Upper lobe of left lung (tissue), 6 donors: Measurements from ENCODE around the gene SF3B6. TPM values are rescaled to one million over a fixed set of nuclear protein-coding genes. Genes with fewer than 3 reads are reported as not detected.

ENCODE experiments used
- ATAC-seq, 2 donors: fragments of 200-7000 bp; cut with Tn5 transposase; one replicate each; pipeline ENCODE4 v1.9.1; 2022; ENCODE audit warnings: mild to moderate bottlenecking in 2 of 2, moderate library complexity in 2 of 2; ENCODE audit not compliant: low FRiP score in 2 of 2
- DNase-seq, 2 donors: peaks; one replicate each; pipeline ENCODE4 v3.0.0-alpha.2; 2019 to 2020
- H3K27ac ChIP-seq, 4 donors: fragments of 200-600 bp; sonication (generic); one replicate each; pipeline ENCODE4 v1.5.1; 2016 to 2019
- H3K27me3 ChIP-seq, 4 donors: fragments of 200-600 bp; sonication (generic); one replicate each; pipeline ENCODE4 v1.5.1; 2017 to 2019
- H3K36me3 ChIP-seq, 4 donors: fragments of 200-600 bp; sonication (generic); one replicate each; pipeline ENCODE4 v1.5.1; 2016 to 2019
- H3K4me1 ChIP-seq, 4 donors: fragments of 200-600 bp; sonication (generic); one replicate each; pipeline ENCODE4 v1.5.1; 2018 to 2019
- H3K4me3 ChIP-seq, 4 donors: fragments of 200-600 bp; sonication (generic); one replicate each; pipeline ENCODE4 v1.5.1; 2017 to 2019; ENCODE audit warnings: mild to moderate bottlenecking in 2 of 4, moderate library complexity in 1 of 4
- H3K9me3 ChIP-seq, 4 donors: fragments of 200-600 bp; sonication (generic); one replicate each; pipeline ENCODE4 v1.5.1; 2018 to 2019
- EP300 ChIP-seq, 4 donors: sonication (generic); formaldehyde crosslinking; IDR thresholded peaks; one replicate each; pipeline ENCODE4 v1.5.1; 2017; ENCODE audit warnings: antibody characterized with exemption in 4 of 4, control low read depth in 2 of 4
- POLR2A ChIP-seq, 4 donors: fragments of 450-650 bp; IDR thresholded peaks; one replicate each; pipeline ENCODE4 v1.5.1; 2016 to 2017; ENCODE audit warnings: antibody characterized with exemption in 4 of 4, mild to moderate bottlenecking in 2 of 4
- POLR2AphosphoS5 ChIP-seq, 2 donors: sonication (generic); formaldehyde crosslinking; IDR thresholded peaks; one replicate each; pipeline ENCODE4 v1.5.1; 2017; ENCODE audit warnings: antibody characterized with exemption in 2 of 2
- whole genome bisulfite sequencing, 2 donors: methylation state at CpG; one replicate each; pipeline ENCODE4 v1.1.5; 2017 to 2018; 5-methylcytosine and 5-hydroxymethylcytosine counted together
- total RNA-seq, 6 donors: library from RNA; depleted of rRNA in 4 of 6; stranded (reverse); fragments of >200 nt in 4 of 6; gene quantifications; one replicate each; pipeline versions ENCODE4 v1.1.0 to v1.2.1, GENCODE V29; 2016 to 2021
- TF ChIP-seq, protein P1 (sequence below), 6 experiments: fragments of 450-650 bp in 4 of 6; fragments of 200-600 bp in 2 of 6; sonication (generic) in 2 of 6; IDR thresholded peaks; one replicate each; pipeline ENCODE4 v1.5.1; 2016 to 2019; ENCODE audit warnings: antibody characterized with exemption in 6 of 6
- donor health status: DM: no; HTN: no; CAD: no; lungs with moderate emphysema.
- donor health status: DM: no; HTN: yes; CAD: no; lungs with severe emphysema.

SF3B6 gene
- total RNA-seq, 6 donors from 2014 or later, result 38.8 to 93.7 (median 64.7) TPM

DNA sequence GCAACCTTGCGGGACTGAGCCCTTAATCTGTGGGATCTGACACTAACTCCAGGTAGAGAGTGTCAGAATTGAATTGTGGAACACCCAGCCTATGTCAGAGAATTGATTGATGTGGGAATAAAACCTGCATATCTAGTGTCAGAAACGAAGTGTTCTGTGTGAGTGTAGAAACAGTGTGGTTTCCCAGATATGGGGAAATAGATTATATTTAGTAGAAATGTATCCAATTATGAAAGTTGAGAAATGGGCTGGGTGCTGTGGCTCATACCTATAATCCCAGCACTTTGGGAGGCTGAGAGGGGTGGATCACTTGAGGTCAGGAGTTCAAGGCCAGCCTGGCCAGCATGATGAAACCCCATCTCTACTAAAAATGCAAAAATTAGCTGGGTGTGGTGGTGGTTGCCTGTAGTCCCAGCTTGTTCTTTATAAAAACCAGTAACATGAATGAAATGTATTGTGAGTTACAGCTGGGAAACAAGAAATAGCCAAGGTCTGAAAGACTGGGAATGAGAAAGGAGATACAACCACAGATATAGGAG is 12.8 kb upstream of the SF3B6 start:
- H3K4me1 ChIP-seq, result peaks cover 6 to 8% (median 7%) of the 10 kb centered on the region in 4 donors
- H3K36me3 ChIP-seq, result peaks cover 0 to 23% (median 2%) of the 10 kb centered on the region in 4 donors
- no peaks in the 10 kb centered on the region for H3K27me3 ChIP-seq
- WGBS, 2 donors, result 45 to 83% methylated on average over 2 of the region's 2 CpGs
- H3K9me3 ChIP-seq, result no peaks in the 10 kb centered on the region
- no peak overlapping the region for H3K27ac ChIP-seq
- ATAC-seq (no peak), DNase-seq (no peak)
- TF ChIP-seq POLR2A (IDR thresholded peaks at IDR 0.05) (no peak), EP300 (IDR thresholded peaks at IDR 0.05) (no peak), POLR2AphosphoS5 (IDR thresholded peaks at IDR 0.05) (no peak)
- TF ChIP-seq, protein P1, sequence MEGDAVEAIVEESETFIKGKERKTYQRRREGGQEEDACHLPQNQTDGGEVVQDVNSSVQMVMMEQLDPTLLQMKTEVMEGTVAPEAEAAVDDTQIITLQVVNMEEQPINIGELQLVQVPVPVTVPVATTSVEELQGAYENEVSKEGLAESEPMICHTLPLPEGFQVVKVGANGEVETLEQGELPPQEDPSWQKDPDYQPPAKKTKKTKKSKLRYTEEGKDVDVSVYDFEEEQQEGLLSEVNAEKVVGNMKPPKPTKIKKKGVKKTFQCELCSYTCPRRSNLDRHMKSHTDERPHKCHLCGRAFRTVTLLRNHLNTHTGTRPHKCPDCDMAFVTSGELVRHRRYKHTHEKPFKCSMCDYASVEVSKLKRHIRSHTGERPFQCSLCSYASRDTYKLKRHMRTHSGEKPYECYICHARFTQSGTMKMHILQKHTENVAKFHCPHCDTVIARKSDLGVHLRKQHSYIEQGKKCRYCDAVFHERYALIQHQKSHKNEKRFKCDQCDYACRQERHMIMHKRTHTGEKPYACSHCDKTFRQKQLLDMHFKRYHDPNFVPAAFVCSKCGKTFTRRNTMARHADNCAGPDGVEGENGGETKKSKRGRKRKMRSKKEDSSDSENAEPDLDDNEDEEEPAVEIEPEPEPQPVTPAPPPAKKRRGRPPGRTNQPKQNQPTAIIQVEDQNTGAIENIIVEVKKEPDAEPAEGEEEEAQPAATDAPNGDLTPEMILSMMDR (IDR thresholded peaks at IDR 0.05), result no peak
- H3K4me3 ChIP-seq, result no peak overlapping the region

DNA sequence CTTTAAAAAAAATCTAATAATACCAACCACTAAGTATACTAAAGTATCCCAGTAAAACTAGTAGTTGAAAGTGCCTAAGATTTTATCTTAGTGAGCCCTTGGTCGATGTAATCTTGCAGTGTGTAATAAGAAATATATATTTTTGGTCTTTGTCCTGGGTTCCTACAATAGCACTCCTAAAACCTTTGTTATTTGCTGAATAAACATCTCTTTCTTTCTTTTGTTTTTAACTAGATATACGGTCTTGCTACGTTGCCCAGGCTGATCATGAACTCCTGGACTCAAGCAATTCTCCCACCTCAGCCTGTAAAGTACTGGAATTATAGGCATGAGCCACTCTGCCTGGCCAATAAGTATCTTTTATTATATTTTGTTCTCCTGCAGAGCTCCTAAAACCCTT is 10.9 kb upstream of the SF3B6 start:
- TF ChIP-seq EP300 (IDR thresholded peaks at IDR 0.05) (no peak), POLR2A (IDR thresholded peaks at IDR 0.05) (no peak), POLR2AphosphoS5 (IDR thresholded peaks at IDR 0.05) (no peak)
- TF ChIP-seq, protein P1 (IDR thresholded peaks at IDR 0.05), result no peak
- peaks cover 0 to 30% (median 8%) of the 10 kb centered on the region in 4 donors for H3K36me3 ChIP-seq
- no peak for DNase-seq
- no peaks in the 10 kb centered on the region for H3K27me3 ChIP-seq
- H3K4me3 ChIP-seq, result no peak overlapping the region
- H3K4me1 ChIP-seq, result peaks cover 19 to 24% (median 22%) of the 10 kb centered on the region in 4 donors
- H3K27ac ChIP-seq, result no peak overlapping the region
- H3K9me3 ChIP-seq, result no peaks in the 10 kb centered on the region
- ATAC-seq, result no peak
- 89 to 92% methylated on average over 3 of the region's 3 CpGs for WGBS, 2 donors

DNA sequence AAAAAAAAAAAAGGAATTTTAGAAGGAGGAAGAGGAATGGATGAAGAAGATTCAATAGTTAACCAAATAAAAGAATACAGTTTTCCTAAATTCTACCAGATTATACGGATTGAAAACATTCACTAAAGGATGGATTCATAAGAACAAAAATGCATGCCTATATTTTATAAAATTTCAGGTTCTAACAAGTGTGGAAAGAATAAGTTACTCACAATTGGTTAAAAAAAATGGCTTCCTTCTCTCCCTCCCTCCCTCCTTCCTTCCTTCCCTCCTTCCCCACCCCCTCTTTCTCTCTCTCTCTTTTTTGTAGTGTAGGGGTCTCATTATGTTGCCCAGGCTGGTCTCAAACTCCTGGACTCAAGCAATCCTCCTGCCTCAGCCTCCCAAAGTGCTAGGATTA is 10.1 kb upstream of the SF3B6 start:
- WGBS, 2 donors, result 91 to 93% methylated on average over 1 of the region's 1 CpG
- no peak for ATAC-seq

DNA sequence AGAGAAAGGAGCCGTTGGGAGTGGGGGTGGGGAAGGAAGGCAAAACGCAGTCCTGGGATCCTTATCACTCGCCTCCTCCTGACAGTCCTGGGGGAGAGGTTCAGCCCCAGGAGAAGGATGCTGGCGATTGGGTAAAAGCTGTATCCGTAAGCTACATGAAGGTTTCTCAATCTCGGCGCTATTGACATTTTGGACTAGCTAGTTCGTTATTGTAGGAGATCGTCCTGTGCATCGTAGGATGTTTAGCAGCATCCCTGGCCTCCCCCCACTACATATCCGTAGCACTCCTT is 9.0 kb upstream of the SF3B6 start:
- H3K27me3 ChIP-seq, result no peaks in the 10 kb centered on the region
- ATAC-seq, result no peak
- no peak for DNase-seq
- peaks cover 22 to 34% (median 28%) of the 10 kb centered on the region in 4 donors for H3K4me1 ChIP-seq
- 21 to 25% methylated on average over 11 of the region's 11 CpGs for WGBS, 2 donors
- peak overlapping the region; percentile 6 to 64 (median 58) for H3K4me3 ChIP-seq
- TF ChIP-seq POLR2AphosphoS5 (IDR thresholded peaks at IDR 0.05) (no peak), EP300 (IDR thresholded peaks at IDR 0.05) (no peak), POLR2A (IDR thresholded peaks at IDR 0.05) (no peak)
- TF ChIP-seq, protein P1 (IDR thresholded peaks at IDR 0.05), result no peak
- no peaks in the 10 kb centered on the region for H3K9me3 ChIP-seq
- peak overlapping the region; percentile 85 to 97 (median 90) for H3K27ac ChIP-seq
- peaks cover 0 to 42% (median 13%) of the 10 kb centered on the region in 4 donors for H3K36me3 ChIP-seq

More for the DNA sequence above, 10.1 kb upstream of the SF3B6 start:
- Histone ChIP-seq H3K27ac (no peak overlapping the region), H3K36me3 (peaks cover 0 to 36% (median 10%) of the 10 kb centered on the region in 4 donors), H3K4me3 (no peak overlapping the region), H3K4me1 (peaks cover 21 to 31% (median 25%) of the 10 kb centered on the region in 4 donors), H3K27me3 (no peaks in the 10 kb centered on the region), H3K9me3 (no peaks in the 10 kb centered on the region)
- no peak for DNase-seq
- TF ChIP-seq POLR2A (IDR thresholded peaks at IDR 0.05), result no peak
- TF ChIP-seq POLR2AphosphoS5 (IDR thresholded peaks at IDR 0.05), result no peak
- no peak for TF ChIP-seq EP300 (IDR thresholded peaks at IDR 0.05)
- TF ChIP-seq, protein P1 (IDR thresholded peaks at IDR 0.05), result no peak
